Stimulated activated CD8-positive, alpha-beta memory T cell treated with anti-CD3 and anti-CD28 coated beads, Interleukin-15, amount 100 ng/mL, for 4 hours (primary cell): Measurements from ENCODE around the gene ZC3H12C.
"Not testable (repeated sequence)": the region's sequence is repeated elsewhere in the genome, so short reads cannot be mapped to it uniquely, and the experiment has no call there.

Experiments
- DNase-seq, 2 donors: peaks; one replicate each; pipeline ENCODE4 v3.0.0-alpha.2; 2020; ENCODE audit warnings: low read depth in 2 of 2

Gene ZC3H12C

DNA sequence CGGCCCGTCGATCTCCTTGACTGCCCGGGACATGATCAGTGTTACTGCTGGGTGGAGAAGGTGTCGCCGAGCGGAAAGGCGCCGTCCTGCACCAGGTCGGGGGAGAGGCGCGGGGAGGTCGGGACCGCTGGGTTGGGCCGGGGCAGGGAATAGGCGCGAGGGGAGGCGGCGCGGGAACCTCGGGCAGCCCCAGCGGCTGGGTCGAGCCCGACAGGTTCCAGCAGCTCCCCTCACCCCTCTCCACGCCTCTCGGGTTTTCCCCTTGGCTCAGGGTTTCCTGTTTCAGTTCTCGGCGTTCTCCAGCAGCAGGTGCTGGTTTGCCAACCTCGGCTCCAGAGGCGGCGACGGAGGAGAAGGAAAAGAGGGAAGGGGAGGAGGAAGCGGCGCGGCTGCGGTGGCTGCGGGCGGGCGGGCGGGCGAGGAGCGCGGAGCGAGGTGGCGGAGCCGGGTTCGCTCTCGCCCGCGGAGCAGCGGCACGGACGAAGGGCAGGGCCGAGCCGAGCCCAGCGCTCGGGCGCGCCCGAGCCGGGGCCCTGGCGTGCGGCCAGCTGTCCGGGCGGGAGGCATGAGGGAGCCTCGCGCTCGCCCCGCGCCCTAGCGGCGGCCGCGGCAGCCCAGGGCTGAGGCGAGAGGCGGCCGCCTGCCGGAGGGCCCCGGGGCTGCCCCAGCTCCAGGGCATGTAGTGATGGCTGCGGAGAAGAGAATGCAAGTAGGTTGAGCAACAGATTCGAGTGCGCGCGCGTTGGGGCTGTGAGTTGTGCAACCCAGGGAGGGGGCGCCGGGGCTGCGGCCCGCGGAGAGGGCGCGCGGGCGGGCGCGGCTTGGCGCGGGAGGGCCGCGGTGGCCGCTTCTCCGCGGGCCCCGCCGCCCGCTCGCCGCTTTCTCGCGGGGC lies at the start of gene ZC3H12C:
TSS of gene ZC3H12C (plus strand) at position 878 of the 892 bp plus-strand sequence. CDS start 20 bp downstream, outside the sequence.
- no peak for DNase-seq

DNA sequence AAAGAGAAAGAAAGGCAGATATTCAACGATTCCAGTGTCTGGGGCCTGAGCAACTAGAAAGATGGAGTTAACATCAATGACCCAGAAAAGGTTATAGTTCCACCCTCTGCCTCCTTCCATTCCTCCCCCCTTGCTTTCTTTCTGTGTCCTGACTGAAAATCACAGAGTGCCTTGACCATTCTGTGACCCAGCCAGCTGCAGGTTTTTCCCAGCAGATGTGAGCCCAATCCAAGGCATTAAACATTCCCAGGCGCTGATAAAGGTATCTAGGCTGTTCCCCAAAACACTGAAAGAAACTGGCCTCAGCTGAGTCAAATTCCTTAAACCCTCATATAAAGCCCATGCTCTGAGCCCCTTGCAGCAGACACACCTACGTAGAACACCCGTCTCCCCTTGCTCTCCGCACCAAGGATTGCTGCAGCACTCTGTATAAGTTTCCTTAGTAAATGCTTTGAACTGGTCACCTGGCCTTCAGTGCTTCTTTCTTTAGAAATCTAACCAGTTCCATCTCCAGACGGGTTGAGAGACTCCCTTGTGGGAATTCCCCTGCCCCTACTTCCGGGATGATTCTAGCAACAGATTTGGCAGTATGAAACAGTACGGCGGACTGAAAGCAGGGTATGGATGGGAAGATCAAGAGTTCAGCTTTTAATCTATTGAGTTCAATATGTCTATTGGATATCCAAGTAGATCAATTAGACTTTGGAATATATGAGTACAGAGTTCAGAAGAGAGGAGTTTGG lies 48.8 kb upstream of the ZC3H12C start:
- no peak for DNase-seq

DNA sequence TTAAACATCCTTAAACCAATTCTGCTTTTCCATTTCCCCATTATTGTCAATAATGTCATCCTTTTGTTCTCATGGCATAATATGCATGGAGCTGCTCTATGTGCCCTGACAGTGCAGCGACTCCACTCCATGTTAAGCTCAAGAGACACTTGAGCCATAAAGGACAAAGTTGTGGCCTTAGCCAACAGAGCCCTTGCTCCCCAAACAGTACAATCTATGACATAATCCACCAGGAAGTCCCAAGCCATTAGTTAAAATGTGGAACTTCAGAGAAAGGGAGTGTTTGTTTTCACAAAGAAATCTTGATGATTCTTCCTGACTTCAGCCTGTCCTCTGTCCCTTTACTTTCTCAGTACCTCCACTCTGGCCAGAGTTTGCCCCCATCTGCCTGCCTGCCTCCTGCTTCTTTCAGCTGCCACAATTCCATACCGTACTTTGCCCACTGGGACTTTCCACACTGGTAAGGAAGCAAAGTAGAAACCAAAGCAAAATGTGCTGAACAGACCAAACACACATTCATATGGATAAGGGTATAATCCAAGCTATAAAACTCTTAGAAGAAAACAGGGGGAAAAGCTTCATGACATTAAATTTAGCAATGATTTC lies 46.3 kb upstream of the ZC3H12C start:
- no peak for DNase-seq

DNA sequence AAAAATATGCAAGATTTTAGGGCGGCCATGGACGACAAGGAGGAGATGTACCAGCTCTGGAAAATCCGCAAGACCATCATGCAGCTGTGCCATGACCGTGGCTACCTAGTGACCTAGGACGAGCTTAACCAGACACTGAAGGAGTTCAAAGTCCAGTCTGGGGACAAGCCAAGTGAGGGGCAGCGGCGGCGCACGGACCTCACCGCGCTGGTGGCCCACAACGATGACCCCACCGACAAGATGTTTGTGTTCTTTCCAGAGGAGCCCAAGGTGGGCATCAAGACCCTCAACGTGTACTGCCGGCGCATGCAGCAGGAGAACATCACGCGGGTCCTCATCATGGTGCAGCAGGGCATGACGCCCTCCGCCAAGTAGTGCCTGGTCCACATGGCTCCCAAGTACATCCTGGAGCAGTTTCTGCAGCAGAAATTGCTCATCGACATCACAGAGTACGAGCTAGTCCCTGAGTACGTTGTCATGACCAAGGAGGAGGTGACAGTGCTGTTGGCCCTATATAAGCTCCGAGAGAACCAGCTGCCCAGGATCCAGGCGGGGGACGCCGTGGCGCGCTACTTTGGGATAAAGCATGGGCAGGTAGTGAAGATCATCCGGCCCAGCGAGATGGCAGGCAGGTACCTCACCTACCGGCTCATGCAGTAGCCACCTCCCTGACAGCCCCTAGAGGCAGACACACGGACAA lies 43.5 kb upstream of the ZC3H12C start:
- no peak for DNase-seq

DNA sequence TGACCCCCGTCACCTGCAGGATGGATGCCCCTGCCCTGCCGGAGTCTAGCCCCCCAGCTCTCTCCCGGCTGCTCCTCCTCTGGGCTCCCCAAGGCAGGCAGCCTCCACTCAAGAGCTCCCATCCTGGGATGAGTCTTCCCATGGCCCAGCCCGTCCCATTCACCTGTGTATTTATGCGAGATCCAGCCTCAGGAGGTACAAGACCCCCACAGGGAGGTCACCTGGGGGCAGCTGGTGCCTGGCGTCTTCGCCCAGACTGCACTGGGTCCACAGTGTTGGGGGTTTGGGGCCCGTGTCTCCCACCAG lies 43.0 kb upstream of the ZC3H12C start:
- no peak for DNase-seq

DNA sequence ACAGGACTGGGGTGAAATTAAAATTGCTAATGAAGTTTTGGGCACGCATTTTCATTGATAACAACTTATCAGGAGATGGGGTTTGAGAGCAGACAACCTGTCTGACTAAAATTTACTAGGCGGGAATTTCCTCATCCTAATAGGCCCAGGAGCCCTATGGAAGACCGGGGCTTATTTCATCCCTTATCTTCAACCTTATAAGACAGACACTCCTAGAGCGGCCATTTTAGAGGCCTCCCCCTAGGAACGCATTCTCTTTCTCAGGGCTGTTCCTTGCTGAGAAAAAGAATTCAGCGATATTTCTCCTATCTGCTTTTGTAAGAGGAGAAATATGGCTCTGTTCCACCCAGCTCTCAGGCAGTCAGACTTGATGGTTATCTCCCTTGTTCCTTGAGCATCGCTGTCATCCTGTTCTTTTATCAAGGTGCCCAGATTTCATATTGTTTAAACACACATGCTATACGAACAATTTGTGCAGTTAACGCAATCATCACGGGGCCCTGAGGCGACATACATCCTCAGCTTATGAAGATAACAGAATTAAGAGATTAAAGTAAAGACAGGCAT lies 39.3 kb upstream of the ZC3H12C start:
- DNase-seq = no peak

DNA sequence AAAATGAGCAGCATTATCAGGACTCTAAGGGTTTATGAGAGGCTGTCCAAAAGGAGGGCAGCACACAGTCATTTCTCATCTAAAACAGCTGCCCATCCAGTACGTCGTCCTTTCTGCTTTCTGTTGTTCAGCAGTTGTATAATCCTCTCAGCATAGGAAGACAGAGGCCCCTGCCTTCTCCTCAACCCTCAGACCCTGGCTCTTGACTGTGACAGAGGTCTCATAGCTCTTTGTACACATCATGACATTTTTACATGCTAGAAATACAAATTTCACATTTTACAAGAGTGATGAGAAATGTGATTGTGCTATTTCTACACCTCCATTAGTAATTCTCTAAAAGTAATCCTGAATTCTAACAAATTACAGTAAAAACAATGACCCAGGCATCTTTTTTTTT lies 36.2 kb upstream of the ZC3H12C start:
- DNase-seq = no peak

DNA sequence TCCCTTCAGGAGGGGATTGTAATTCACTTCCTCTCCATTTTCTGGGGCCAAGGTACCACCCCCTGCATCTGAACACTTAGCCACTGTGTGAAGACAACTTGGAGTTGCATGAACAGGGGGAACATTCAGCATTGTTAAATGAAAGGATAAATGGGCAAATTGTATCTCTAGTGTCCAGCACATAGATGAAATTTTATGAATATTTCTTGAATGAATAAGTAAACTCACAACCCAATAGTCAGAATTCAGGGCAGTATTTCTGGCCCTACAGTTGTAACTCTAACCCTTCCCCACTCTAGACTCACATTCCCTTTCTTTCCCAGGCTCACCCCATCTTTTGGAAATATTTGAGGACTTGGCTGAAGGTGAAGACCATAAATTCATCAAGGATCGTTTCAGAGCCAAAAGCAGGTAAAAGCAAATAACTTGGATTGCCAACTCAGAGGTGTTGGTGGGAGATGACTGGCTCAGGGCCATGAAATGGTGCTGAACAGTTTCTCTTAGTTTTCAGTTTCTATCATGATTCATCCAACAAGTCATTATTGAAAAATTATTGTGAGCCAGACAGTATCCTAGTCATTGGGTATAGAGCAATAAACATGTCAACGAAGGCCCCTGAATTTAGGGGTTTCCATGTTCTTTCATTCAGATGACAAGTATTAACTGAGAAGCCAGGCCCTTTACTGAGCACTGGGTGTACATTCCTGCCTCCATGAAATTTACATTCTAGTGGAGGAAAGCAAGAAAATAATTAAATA lies 33.3 kb upstream of the ZC3H12C start:
- no peak for DNase-seq

DNA sequence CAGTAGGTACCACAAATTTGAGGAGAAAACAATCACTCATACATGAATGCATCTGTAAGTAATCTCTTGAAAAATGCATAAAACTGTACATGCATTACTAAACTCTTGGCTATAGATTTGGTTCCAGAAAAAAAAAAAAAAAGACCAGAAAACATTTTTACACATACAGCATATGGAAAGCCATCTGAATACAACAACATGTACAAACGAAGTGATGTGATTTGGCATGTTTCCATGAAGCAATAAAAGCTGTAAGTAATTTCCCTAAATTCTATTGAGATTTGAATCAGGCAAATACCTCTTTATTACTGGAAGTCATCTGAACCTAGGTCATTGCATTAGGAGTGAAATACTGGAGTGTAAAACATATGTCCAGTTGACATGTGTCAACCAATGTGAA lies 31.9 kb upstream of the ZC3H12C start:
- DNase-seq = no peak

DNA sequence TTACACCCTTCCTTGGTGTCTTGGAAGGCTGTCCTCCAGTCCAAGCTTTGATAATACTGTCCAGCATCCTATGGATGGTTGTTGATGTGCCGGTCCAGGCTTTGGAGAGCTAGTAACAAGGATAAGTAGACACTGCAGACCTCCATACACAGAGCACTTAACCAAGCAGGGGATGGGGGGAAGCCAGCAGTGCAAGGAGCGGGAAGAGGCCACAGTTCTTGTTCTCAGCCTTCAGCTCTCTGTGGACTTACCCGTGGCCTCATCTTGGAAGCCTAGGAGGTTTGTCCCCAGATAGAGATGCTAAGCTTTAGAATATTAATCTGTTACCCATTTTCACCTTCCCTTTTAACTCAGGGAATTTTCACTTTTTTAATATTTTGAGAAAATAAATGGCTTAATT lies 30.9 kb upstream of the ZC3H12C start:
- DNase-seq = no peak

DNA sequence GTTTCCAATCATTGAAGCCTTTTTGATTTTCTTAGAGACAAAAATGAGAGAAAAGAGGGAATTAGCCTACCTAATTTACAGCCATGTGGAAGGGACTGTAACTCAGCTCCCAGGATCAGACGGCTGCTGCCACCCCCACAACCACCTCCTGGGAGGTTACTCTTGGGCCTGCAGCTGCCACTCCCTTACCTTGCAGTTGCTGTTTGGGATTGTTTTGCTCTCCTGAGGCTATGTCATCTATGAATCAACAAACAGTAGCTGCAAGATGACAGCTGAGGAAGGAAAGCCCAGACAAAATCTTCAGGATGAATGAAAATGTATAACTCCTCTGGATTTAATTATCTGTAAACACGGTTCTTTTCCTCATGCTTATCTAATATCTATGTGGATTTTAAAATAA lies 28.0 kb upstream of the ZC3H12C start:
- DNase-seq = no peak

DNA sequence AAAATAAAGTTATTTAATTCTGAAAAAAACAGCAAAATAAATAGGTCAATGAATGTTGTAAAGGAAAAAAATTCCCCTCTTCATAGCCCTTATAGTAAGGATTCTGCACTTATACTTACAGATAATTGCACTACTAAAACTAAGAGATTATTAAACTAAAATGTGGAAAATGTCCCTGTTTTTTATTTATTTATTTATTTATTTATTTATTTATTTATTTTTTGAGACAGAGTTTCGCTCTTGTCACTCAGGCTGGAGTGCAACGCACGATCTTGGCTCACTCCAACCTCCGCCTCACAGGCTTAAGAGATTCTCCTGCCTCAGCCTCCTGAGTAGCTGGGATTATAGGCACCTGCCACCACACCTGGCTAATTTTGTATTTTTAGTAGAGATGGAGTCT lies 25.2 kb upstream of the ZC3H12C start:
- DNase-seq = not testable (repeated sequence)

DNA sequence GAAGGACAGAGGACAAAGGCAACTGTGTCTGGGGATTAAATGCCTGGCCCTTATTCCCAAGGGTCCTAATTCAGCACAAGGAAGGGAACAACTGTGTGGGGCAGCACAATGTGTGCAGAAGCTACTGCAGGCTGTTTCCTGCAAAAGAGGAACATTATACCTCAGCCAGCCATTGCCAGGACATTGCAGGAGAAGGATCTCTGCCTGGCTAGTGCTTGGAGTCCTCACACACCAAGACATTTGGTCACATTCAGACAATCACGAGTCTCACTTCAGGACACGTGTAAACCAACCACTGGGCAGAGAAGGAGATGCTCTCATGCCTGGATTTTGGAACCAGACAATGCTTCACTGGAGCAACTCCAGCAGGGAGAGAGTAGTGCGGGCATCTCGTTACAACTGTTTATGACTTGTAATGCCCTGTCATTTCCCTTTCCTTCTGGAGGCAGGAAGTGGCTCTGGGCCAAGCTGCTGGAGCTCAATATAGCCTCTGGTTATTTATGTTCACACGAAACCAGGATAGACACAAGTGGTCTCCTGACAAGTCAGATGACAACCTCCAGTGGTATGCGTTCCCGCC lies 23.9 kb upstream of the ZC3H12C start:
- no peak for DNase-seq

DNA sequence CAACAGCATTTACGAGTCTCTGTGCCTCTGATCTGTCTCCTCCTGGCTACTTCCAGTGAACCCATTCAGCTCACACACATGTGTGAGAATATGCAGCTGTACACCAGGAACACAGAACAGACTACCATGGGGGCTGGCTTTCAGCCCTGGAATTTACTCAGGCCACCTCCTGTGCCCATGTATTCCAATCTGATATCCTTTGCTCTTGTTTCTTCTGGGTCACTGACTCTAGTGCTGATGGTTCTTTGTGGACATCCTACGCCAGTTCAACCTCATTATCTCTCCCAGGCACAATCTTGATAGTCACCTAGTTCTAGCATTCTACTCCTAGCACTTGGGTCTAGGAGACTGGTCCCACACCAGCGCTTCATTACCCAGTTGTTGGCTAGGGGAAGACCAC lies 23.0 kb upstream of the ZC3H12C start:
- no peak for DNase-seq

DNA sequence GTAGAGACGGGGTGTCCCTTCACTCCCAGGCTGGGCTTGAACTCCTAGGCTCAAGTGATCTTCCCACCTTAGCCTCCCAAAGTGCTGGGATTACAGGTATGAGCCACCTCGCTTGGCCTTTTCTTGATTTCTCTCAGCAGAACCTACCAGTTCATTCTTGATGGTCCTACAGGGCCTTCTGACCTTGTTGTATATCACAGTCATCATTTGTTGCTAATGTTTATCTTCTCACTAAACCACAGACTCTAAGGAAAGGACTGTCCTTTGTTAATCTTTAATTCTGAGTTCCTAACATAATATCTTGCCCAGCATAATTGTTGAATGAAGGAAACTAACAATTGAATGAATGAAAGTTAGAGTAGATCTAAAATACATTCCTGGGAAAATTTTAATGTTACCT lies 22.0 kb upstream of the ZC3H12C start:
- no peak for DNase-seq

DNA sequence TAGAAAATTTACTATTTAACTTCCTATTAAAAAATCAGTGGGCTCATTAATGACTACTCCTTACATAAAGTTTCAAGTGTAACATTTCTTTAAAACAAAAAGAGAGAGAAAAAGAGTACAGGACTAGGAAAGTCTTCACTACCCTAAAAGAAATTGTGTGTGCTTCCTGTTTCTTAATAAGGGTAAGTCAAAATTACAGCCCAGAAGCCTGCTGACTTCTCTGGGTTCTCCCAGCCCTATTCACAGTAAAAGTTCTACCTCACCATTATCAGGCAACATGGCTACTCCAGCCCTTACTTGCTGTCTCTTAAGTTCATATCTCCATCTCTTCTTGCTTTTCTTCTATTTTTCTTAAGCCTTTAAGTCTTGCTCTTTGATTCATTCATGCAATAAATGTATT lies 20.3 kb upstream of the ZC3H12C start:
- DNase-seq = no peak

DNA sequence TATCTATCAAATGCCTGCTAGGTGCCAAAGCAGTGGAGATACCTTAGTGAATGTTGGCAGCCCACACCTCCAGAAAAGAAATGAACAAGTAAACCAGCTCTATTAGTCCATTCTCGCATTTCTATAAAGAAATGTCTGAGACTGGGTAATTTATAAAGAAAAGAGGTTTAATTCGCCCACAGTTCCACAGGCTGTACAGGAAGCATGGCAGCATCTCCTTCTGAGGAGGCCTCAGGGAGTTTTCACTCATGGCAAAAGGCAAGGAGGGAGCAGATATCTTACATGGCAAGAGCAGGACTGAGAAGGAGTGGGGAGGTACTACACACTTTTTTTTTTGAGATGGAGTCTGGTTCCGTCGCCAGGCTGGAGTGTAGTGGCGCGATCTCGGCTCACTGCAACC lies 18.7 kb upstream of the ZC3H12C start:
- no peak for DNase-seq

DNA sequence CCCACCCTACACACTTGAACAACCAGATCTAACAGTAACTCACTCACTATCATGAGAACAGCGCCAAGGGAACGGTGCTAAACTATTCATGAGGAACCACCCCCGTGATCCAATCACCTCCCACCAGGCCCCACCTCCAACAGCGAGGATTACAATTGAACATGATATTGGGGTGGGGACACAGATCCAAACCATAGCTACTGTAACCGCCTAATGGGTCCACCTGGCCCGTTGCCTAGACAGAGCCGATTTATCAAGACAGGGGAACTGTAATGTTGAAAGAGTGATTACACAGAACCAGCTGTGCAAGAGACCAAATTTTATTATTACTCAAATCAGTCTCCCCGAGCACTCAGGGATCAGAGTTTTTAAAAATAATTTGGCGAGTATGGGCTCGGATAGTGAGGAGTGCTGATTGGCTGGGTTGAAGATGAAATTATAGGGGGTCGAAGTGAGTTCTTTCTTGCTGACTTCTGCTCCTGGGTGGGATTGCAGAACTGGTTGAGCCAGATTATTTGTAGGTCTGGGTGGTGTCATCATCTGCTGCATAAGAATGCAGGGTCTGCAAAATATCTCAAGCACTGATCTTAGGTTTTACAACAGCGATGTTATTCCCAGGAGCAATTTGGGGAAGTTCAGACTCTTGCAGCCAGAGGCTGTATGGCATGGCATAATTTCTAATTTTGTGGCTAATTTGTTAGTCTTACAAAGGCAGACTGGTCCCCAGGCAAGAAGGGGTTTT lies 17.9 kb upstream of the ZC3H12C start:
- no peak for DNase-seq

DNA sequence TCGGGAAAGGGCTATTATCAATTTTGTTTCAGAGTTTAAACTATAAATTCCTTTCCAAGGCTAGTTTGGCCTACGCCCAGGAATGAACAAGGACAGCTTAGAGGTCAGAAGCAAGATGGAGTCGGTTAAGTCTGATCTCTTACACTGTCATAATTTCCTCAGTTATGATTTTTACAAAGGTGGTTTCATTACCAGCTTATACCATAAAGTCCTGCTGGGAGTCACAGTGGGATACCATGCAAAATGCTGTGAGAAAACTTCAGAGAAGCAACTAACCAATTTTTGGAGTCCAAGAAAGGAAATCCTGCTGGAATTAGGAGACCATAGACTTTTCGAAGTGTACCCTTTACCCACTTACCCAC lies 17.4 kb upstream of the ZC3H12C start:
- DNase-seq = no peak

DNA sequence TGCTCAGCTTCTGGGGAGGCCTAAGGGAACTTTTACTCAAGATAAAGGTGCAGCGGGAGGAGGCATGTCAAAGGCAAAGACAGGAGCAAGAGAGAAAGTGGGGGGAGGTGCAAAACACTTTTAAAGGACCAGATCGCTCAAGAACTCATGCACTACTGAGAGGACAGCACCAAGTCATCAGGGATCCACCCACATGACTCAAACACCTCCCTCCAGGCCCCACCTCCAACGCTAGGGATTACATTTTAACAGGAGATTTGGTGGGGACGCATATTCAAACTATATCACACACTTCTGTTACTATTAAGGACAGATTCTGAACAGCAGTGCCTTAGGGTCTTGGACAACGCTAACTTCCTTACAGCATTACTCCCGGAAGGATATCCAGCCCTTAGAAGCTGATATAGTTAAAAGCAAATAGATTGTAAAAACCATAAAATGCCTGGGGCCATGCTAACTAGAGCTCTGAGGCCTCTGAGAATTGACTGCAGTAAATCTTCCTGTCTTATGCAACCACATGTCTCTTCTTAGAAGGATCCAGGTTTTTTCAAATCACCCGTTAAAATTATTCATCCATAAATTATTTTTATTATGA lies 16.7 kb upstream of the ZC3H12C start:
- no peak for DNase-seq
